ENCODE measurements around the gene FANCD2. TPM values are rescaled to one million over a fixed set of nuclear protein-coding genes. Genes with fewer than 3 reads are reported as not detected.
"Not testable (repeated sequence)": the region's sequence is repeated elsewhere in the genome, so short reads cannot be mapped to it uniquely, and the experiment has no call there.

The FANCD2 gene
- total RNA-seq, 1 donor from 2014 or later, result 3.6 TPM

DNA sequence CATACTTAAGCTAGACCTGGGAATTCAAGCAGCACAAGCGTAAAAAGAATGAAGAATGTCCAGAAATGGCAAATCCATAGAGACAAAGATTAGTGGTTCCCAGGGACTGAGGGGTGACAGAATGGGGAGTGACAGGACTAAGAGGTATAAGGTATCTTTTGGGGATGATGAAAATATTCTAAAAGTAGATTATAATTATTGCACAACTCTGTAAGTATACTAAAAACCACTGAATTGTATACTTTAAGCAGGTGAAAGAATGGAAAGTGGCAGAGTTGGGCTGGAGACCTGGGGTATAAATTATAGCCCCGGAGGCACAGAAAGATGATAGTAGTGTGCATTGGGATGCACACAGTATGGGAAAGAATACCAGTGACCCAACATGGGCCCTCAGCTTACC lies 94.8 kb downstream of the FANCD2 start:
- TF ChIP-seq, protein P1, sequence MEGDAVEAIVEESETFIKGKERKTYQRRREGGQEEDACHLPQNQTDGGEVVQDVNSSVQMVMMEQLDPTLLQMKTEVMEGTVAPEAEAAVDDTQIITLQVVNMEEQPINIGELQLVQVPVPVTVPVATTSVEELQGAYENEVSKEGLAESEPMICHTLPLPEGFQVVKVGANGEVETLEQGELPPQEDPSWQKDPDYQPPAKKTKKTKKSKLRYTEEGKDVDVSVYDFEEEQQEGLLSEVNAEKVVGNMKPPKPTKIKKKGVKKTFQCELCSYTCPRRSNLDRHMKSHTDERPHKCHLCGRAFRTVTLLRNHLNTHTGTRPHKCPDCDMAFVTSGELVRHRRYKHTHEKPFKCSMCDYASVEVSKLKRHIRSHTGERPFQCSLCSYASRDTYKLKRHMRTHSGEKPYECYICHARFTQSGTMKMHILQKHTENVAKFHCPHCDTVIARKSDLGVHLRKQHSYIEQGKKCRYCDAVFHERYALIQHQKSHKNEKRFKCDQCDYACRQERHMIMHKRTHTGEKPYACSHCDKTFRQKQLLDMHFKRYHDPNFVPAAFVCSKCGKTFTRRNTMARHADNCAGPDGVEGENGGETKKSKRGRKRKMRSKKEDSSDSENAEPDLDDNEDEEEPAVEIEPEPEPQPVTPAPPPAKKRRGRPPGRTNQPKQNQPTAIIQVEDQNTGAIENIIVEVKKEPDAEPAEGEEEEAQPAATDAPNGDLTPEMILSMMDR (IDR thresholded peaks at IDR 0.05), result no peak
- Mint-ChIP-seq H3K27ac (ENCODE audit: unreplicated experiment) (no peak overlapping the region), H3K36me3 (ENCODE audit: low read depth) (peaks cover 16% of the 10 kb centered on the region), H3K4me1 (ENCODE audit: low read depth) (peaks cover 22% of the 10 kb centered on the region), H3K4me3 (ENCODE audit: unreplicated experiment) (no peak overlapping the region), H3K9me3 (ENCODE audit: low read depth) (no peaks in the 10 kb centered on the region), H3K27me3 (ENCODE audit: low read depth) (no peaks in the 10 kb centered on the region)
- no peak for DNase-seq (ENCODE audit: low spot score)

DNA sequence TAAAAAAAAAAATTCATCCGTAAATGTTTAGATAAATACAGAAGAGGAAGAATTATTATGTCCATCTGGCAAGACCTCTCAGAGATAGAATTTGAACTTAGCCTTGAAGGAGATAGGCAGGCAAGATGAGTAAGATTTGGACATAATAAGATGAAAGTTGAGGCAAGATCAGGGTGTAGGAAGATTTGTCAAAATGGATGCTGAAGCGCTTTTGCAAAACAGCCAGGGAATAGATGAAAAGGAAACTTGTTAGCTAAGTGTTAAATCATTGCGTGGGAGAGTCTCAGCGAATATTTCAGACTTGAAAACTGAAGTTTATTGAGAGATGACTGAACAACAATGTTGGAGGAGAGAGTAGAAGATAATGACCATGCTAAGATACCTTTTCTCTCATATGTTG lies 96.5 kb downstream of the FANCD2 start:
- DNase-seq (ENCODE audit: low spot score), result no peak
- Mint-ChIP-seq H3K4me3 (ENCODE audit: unreplicated experiment) (no peak overlapping the region), H3K4me1 (ENCODE audit: low read depth) (peaks cover 10% of the 10 kb centered on the region), H3K9me3 (ENCODE audit: low read depth) (no peaks in the 10 kb centered on the region), H3K36me3 (ENCODE audit: low read depth) (peaks cover 26% of the 10 kb centered on the region), H3K27me3 (ENCODE audit: low read depth) (no peaks in the 10 kb centered on the region), H3K27ac (ENCODE audit: unreplicated experiment) (peak overlapping the region; percentile 18)
- TF ChIP-seq, protein P1 (IDR thresholded peaks at IDR 0.05), result no peak

DNA sequence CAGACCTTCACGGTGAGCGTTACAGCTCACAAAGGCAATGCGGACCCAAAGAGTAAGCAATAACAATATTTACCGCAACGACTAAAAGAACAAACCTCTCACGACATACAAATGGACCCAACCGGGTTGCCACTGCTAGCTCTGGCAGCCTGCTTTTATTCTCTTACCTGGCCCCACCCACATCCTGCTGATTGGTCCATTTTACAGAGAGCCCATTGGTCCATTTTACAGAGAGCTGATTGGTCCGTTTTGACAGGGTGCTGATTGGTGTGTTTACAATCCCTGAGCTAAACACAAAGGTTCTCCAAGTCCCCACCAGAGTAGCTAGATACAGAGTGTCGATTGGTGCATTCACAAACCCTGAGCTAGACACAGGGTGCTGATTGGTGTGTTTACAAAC lies 109.6 kb downstream of the FANCD2 start:
- H3K27me3 Mint-ChIP-seq (ENCODE audit: low read depth); DNase-seq (ENCODE audit: low spot score); H3K27ac Mint-ChIP-seq (ENCODE audit: unreplicated experiment); H3K4me3 Mint-ChIP-seq (ENCODE audit: unreplicated experiment); H3K4me1 Mint-ChIP-seq (ENCODE audit: low read depth); H3K36me3 Mint-ChIP-seq (ENCODE audit: low read depth); H3K9me3 Mint-ChIP-seq (ENCODE audit: low read depth): not testable (repeated sequence)

DNA sequence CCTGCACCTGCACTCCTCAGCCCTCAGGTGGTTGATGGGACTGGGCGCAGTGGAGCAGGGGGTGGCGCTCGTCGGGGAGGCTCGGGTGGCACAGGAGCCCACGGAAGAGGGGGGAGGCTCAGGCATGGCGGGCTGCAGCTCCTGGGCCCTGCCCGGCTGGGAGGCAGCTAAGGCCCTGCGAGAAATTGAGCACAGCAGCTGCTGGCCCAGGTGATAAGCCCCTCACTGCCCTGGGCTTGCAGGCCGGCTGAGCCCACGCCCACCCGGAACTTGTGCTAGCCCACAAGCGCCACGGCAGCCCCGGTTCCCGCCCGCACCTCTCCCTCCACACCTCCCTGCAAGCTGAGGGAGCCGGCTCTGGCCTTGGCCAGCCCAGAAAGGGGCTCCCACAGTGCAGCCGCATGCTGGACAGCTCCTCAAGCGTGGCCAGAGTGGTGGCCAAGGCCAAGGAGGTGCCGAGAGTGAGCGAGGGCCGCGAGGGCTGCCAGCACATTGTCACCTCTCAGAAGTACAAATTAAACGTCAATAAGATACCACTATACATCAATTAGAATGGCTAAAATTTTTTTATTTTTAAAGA lies 110.3 kb downstream of the FANCD2 start:
- no peak for DNase-seq (ENCODE audit: low spot score)
- Mint-ChIP-seq H3K9me3 (ENCODE audit: low read depth) (no peaks in the 10 kb centered on the region), H3K27ac (ENCODE audit: unreplicated experiment) (no peak overlapping the region), H3K4me1 (ENCODE audit: low read depth) (no peaks in the 10 kb centered on the region), H3K27me3 (ENCODE audit: low read depth) (no peaks in the 10 kb centered on the region), H3K4me3 (ENCODE audit: unreplicated experiment) (no peak overlapping the region), H3K36me3 (ENCODE audit: low read depth) (no peaks in the 10 kb centered on the region)
- TF ChIP-seq, protein P1 (IDR thresholded peaks at IDR 0.05), result no peak

DNA sequence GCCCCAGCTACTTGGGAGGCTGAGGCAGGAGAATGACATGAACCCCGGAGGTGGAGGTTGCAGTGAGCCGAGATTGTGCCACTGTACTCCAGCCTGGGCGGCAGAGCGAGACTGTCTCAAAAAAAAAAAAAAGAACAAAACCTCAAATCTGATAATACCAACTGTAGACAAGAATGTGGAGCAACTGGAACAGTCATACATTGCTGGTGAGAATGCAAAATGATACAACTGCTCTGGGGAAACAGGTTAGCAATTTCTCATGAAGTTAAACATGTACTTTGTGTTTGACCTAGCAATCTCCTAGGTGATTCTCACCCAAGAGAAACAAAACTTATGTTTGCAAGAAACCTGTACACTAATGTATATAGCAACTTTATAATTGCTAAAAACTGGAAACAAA lies 110.9 kb downstream of the FANCD2 start:
- H3K9me3 Mint-ChIP-seq (ENCODE audit: low read depth), result no peaks in the 10 kb centered on the region
- no peak overlapping the region for H3K4me3 Mint-ChIP-seq (ENCODE audit: unreplicated experiment)
- DNase-seq (ENCODE audit: low spot score), result no peak
- no peak overlapping the region for H3K27ac Mint-ChIP-seq (ENCODE audit: unreplicated experiment)
- no peaks in the 10 kb centered on the region for H3K4me1 Mint-ChIP-seq (ENCODE audit: low read depth)
- no peaks in the 10 kb centered on the region for H3K27me3 Mint-ChIP-seq (ENCODE audit: low read depth)
- TF ChIP-seq, protein P1 (IDR thresholded peaks at IDR 0.05), result no peak
- no peaks in the 10 kb centered on the region for H3K36me3 Mint-ChIP-seq (ENCODE audit: low read depth)

DNA sequence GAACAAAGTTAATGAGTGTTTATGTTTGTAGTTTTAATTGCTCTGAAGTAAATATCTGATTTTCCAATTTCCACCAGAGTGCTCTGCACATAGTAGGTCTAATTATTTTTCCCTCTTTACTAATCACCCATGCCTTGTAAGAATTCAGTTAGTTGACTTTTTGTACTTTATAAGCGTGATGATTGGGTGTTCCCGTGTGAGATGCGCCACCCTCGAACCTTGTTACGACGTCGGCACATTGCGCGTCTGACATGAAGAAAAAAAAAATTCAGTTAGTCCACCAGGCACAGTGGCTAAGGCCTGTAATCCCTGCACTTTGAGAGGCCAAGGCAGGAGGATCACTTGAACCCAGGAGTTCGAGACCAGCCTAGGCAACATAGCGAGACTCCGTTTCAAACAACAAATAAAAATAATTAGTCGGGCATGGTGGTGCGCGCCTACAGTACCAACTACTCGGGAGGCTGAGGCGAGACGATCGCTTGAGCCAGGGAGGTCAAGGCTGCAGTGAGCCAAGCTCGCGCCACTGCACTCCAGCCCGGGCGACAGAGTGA lies 114.8 kb downstream of the FANCD2 start:
- H3K27ac Mint-ChIP-seq (ENCODE audit: unreplicated experiment), result peak overlapping the region; percentile 97
- no peak for DNase-seq (ENCODE audit: low spot score)
- H3K4me1 Mint-ChIP-seq (ENCODE audit: low read depth), result peaks cover 26% of the 10 kb centered on the region
- peaks cover 5% of the 10 kb centered on the region for H3K36me3 Mint-ChIP-seq (ENCODE audit: low read depth)
- H3K4me3 Mint-ChIP-seq (ENCODE audit: unreplicated experiment), result peak overlapping the region; percentile 80
- TF ChIP-seq, protein P1 (IDR thresholded peaks at IDR 0.05), result no peak
- no peaks in the 10 kb centered on the region for H3K27me3 Mint-ChIP-seq (ENCODE audit: low read depth)
- no peaks in the 10 kb centered on the region for H3K9me3 Mint-ChIP-seq (ENCODE audit: low read depth)

Measured in chondrocyte (in vitro differentiated cells).